H1 (cell line): ENCODE measurements around the gene FUBP3. TPM values are rescaled to one million over a fixed set of nuclear protein-coding genes. Genes with fewer than 3 reads are reported as not detected.

ENCODE experiments used
- CTCF ChIA-PET: fragments of 300-600 bp; sonication (Branson Sonifier 250); formaldehyde crosslinking; loops from one replicate; lab custom pipeline; 2021; ENCODE audit not compliant: partially characterized antibody; lab: Charles Lee
- POLR2A ChIA-PET: fragments of 300-600 bp; sonication (Branson Sonifier 250); formaldehyde crosslinking; loops from one replicate; lab custom pipeline; 2021; ENCODE audit warnings: inconsistent platforms; ENCODE audit not compliant: partially characterized antibody; lab: Charles Lee
- DNase-seq, 2 experiments: peaks; one replicate each; pipeline versions ENCODE4 v3.0.0 to v3.0.0-alpha.2; 2010 to 2022; ENCODE audit warnings: low spot score in 2 of 2, low read depth in 1 of 2, mixed read lengths in 1 of 2
- FAIRE-seq: peaks from 2 replicates; lab custom pipeline; 2011; peaks lifted over from hg19 to GRCh38; lab: Jason Lieb, UNC
- H2AFZ ChIP-seq: 2 replicates; pipeline ENCODE4 v1.8.1; 2012; ENCODE audit warnings: low read length, inconsistent platforms
- H2AK5ac ChIP-seq: 2 replicates; pipeline ENCODE4 v1.6.1; 2013; ENCODE audit warnings: low read depth, low read length
- H2BK120ac ChIP-seq: replicated peaks from 2 replicates; pipeline ENCODE3; 2013; ENCODE audit warnings: low read depth, low read length, inconsistent platforms
- H2BK12ac ChIP-seq: 2 replicates; pipeline ENCODE4 v1.6.1; 2013; ENCODE audit warnings: low read depth, low read length
- H2BK15ac ChIP-seq: 2 replicates; pipeline ENCODE4 v1.6.1; 2013; ENCODE audit warnings: low read length
- H2BK20ac ChIP-seq: 2 replicates; pipeline ENCODE4 v1.6.1; 2013; ENCODE audit warnings: low read length
- H2BK5ac ChIP-seq: 2 replicates; pipeline ENCODE4 v1.6.1; 2013; ENCODE audit warnings: low read depth, low read length
- H3K14ac ChIP-seq: 2 replicates; pipeline ENCODE4 v1.6.1; 2013; ENCODE audit warnings: inconsistent platforms; ENCODE audit not compliant: insufficient read length
- H3K18ac ChIP-seq: 2 replicates; pipeline ENCODE4 v1.6.1; 2013; ENCODE audit warnings: low read length; ENCODE audit errors: extremely low read depth
- H3K23ac ChIP-seq: 2 replicates; pipeline ENCODE4 v1.6.1; 2013; ENCODE audit warnings: inconsistent platforms; ENCODE audit not compliant: insufficient read length
- H3K23me2 ChIP-seq: 2 replicates; pipeline ENCODE4 v1.6.1; 2013; ENCODE audit warnings: low read depth, low read length
- H3K27ac ChIP-seq: 2 replicates; pipeline ENCODE4 v1.6.1; 2011; ENCODE audit warnings: low read depth, low read length, inconsistent platforms
- H3K27me3 ChIP-seq, 4 experiments: replicated peaks in 1 of 4; 1 replicate in 1 of 4; 2 replicates in 3 of 4; pipeline versions ENCODE4 v1.6.1 to v1.8.1; 2011 to 2013; ENCODE audit warnings: low read length in 3 of 4, mild to moderate bottlenecking in 3 of 4, inconsistent platforms in 2 of 4, mixed read lengths in 2 of 4, moderate library complexity in 1 of 4; ENCODE audit not compliant: control insufficient read depth in 3 of 4, insufficient read depth in 3 of 4; ENCODE audit errors: extremely low read depth in 1 of 4
- H3K36me3 ChIP-seq, 4 experiments: 2 replicates each; pipeline versions ENCODE4 v1.6.1 to v1.8.1; 2011 to 2013; ENCODE audit warnings: mild to moderate bottlenecking in 4 of 4, low read length in 3 of 4, moderate library complexity in 2 of 4, control low read depth in 1 of 4, inconsistent platforms in 1 of 4; ENCODE audit not compliant: insufficient read depth in 4 of 4, control insufficient read depth in 2 of 4
- H3K4ac ChIP-seq: replicated peaks from 2 replicates; pipeline ENCODE3; 2013; ENCODE audit warnings: low read length, low read depth, mixed read lengths, inconsistent platforms; ENCODE audit not compliant: insufficient read length
- H3K4me1 ChIP-seq, 4 experiments: replicated peaks in 1 of 4; 1 replicate in 1 of 4; 2 replicates in 3 of 4; pipeline versions ENCODE4 v1.6.1 to v1.8.1; 2011 to 2013; ENCODE audit warnings: low read length in 3 of 4, inconsistent platforms in 2 of 4, mixed read lengths in 1 of 4; ENCODE audit not compliant: insufficient read depth in 4 of 4, control insufficient read depth in 3 of 4
- H3K4me2 ChIP-seq, 2 experiments: 2 replicates each; pipeline versions ENCODE4 v1.6.1 to v1.8.1; 2011 to 2013; ENCODE audit warnings: low read depth in 2 of 2, low read length in 2 of 2, control low read depth in 1 of 2, inconsistent platforms in 1 of 2, mild to moderate bottlenecking in 1 of 2; ENCODE audit not compliant: insufficient read depth in 1 of 2
- H3K4me3 ChIP-seq, 4 experiments: fragments of 200-600, 300-600 bp in 1 of 4; sonication (generic), shearing (Covaris generic), sonication (Bioruptor Twin) in 1 of 4; 2 replicates each; pipeline versions ENCODE4 v1.5.1 to v1.8.1; 2011 to 2016; ENCODE audit warnings: low read length in 4 of 4, low read depth in 3 of 4, control low read depth in 2 of 4, inconsistent platforms in 2 of 4, mild to moderate bottlenecking in 2 of 4, mixed read lengths in 1 of 4, moderate library complexity in 1 of 4; ENCODE audit not compliant: insufficient read depth in 2 of 4; ENCODE audit errors: extremely low read depth in 1 of 4
- H3K56ac ChIP-seq: replicated peaks from 2 replicates; pipeline ENCODE3; 2013; ENCODE audit warnings: low read depth, mild to moderate bottlenecking, mixed read lengths, low read length, inconsistent platforms; ENCODE audit not compliant: insufficient read length
- H3K79me1 ChIP-seq: 2 replicates; pipeline ENCODE4 v1.6.1; 2013; ENCODE audit warnings: low read depth, low read length, control low read depth
- H3K79me2 ChIP-seq, 2 experiments: 2 replicates each; pipeline versions ENCODE4 v1.6.1 to v1.8.1; 2012 to 2013; ENCODE audit warnings: low read length in 2 of 2, mild to moderate bottlenecking in 2 of 2, inconsistent platforms in 1 of 2; ENCODE audit not compliant: insufficient read depth in 2 of 2, control insufficient read depth in 1 of 2
- H3K9ac ChIP-seq, 4 experiments: replicated peaks in 1 of 4; 1 replicate in 1 of 4; 2 replicates in 3 of 4; pipeline versions ENCODE4 v1.6.1 to v1.8.1; 2011 to 2013; ENCODE audit warnings: low read depth in 3 of 4, low read length in 3 of 4, control low read depth in 2 of 4, mild to moderate bottlenecking in 2 of 4, moderate library complexity in 2 of 4, inconsistent platforms in 1 of 4; ENCODE audit errors: extremely low read depth in 1 of 4
- H3K9me3 ChIP-seq, 2 experiments: 2 replicates each; pipeline versions ENCODE4 v1.6.1 to v1.8.1; 2012 to 2013; ENCODE audit warnings: mild to moderate bottlenecking in 2 of 2, moderate library complexity in 2 of 2, control low read depth in 1 of 2, inconsistent platforms in 1 of 2, low read depth in 1 of 2, low read length in 1 of 2, mixed read lengths in 1 of 2; ENCODE audit not compliant: insufficient read depth in 2 of 2
- H4K20me1 ChIP-seq, 2 experiments: replicated peaks in 1 of 2; 2 replicates each; pipeline versions ENCODE3 to v1.8.1; 2011 to 2013; ENCODE audit warnings: inconsistent platforms in 2 of 2, low read length in 2 of 2, mild to moderate bottlenecking in 1 of 2; ENCODE audit not compliant: insufficient read depth in 2 of 2, control insufficient read depth in 1 of 2
- H4K5ac ChIP-seq: 2 replicates; pipeline ENCODE4 v1.6.1; 2013; ENCODE audit warnings: low read length, low read depth, mixed read lengths, inconsistent platforms; ENCODE audit not compliant: insufficient read length
- H4K8ac ChIP-seq: 2 replicates; pipeline ENCODE4 v1.8.0; 2013; ENCODE audit warnings: mild to moderate bottlenecking, moderate library complexity, low read length, inconsistent platforms; ENCODE audit not compliant: insufficient read depth; ENCODE audit errors: extremely low read depth
- H4K91ac ChIP-seq: replicated peaks from 2 replicates; pipeline ENCODE3; 2013; ENCODE audit warnings: low read length, mixed read lengths, inconsistent platforms; ENCODE audit not compliant: insufficient read length
- FOSL1 ChIP-seq: IDR thresholded peaks from 2 replicates; pipeline ENCODE4 v1.6.1; 2011; ENCODE audit warnings: mild to moderate bottlenecking, low read depth, low read length, moderate library complexity; ENCODE audit not compliant: insufficient read depth
- MAFK ChIP-seq: IDR thresholded peaks from 2 replicates; pipeline ENCODE4 v1.6.1; 2012; ENCODE audit warnings: low read depth, mild to moderate bottlenecking, improper control_type of control experiment, low read length
- RXRA ChIP-seq: IDR thresholded peaks from 2 replicates; pipeline ENCODE4 v1.6.1; 2011; ENCODE audit warnings: low read depth, mild to moderate bottlenecking, low read length, moderate library complexity; ENCODE audit not compliant: insufficient read depth
- SIN3A ChIP-seq, 2 experiments: IDR thresholded peaks in 1 of 2; conservative IDR thresholded peaks in 1 of 2; 2 replicates each; pipeline ENCODE4 v1.6.1; 2011 to 2012; ENCODE audit warnings: low read length in 2 of 2, improper control_type of control experiment in 1 of 2, low read depth in 1 of 2, mild to moderate bottlenecking in 1 of 2
- SRF ChIP-seq: IDR thresholded peaks from 2 replicates; pipeline ENCODE4 v1.6.1; 2011; ENCODE audit warnings: mild to moderate bottlenecking, low read depth, low read length, moderate library complexity
- TEAD4 ChIP-seq: IDR thresholded peaks from 2 replicates; pipeline ENCODE4 v1.6.1; 2012; ENCODE audit warnings: low read depth, low read length, inconsistent platforms, mixed read lengths
- WGBS, 2 experiments: shearing (Covaris generic) in 1 of 2; methylation state at CpG; one replicate each; pipeline versions ENCODE4 v1.1.6 to v1.1.7; 2013 to 2015; ENCODE audit warnings: low lambda C conversion rate in 2 of 2, mixed read lengths in 2 of 2, inconsistent platforms in 1 of 2, low coverage in 1 of 2, missing lambda C conversion rate in 1 of 2; ENCODE audit not compliant: insufficient replicate concordance in 2 of 2, insufficient coverage in 1 of 2, insufficient read length in 1 of 2; ENCODE audit errors: extremely low coverage in 1 of 2, missing lambda C conversion rate in 1 of 2; 5-methylcytosine and 5-hydroxymethylcytosine counted together
- polyA plus RNA-seq, 7 experiments: library from polyadenylated mRNA; depleted of rRNA in 3 of 7; stranded (reverse) in 5 of 7; unstranded in 2 of 7; fragments of >200 nt in 5 of 7; fragments of 200-250 nt in 2 of 7; gene quantifications; 1 replicate in 5 of 7; 2 replicates in 1 of 7; 4 replicates in 1 of 7; pipeline versions ENCODE4 v1.2.1 to v1.2.3, GENCODE V29; 2011 to 2013; ENCODE audit warnings: missing spikeins in 2 of 7, mixed read lengths in 2 of 7
- total RNA-seq: library from RNA; stranded (reverse); fragmentation: NEBNext Ultra II Directional; extraction: Animal tissue kit (Norgen Biotek cat#: 25700); gene quantifications from 2 replicates; pipeline ENCODE4 v1.2.1, GENCODE V29; 2021
- TF ChIP-seq, protein P1 (sequence below): IDR thresholded peaks from 2 replicates; pipeline ENCODE4 v1.6.1; 2012; ENCODE audit warnings: inconsistent platforms

The FUBP3 gene
- total and polyA plus RNA-seq, 2 of the 8 experiments (the other 6 are each of a cell fraction or from before 2014, with no cell fraction given): 23.7 to 76.4 TPM

DNA sequence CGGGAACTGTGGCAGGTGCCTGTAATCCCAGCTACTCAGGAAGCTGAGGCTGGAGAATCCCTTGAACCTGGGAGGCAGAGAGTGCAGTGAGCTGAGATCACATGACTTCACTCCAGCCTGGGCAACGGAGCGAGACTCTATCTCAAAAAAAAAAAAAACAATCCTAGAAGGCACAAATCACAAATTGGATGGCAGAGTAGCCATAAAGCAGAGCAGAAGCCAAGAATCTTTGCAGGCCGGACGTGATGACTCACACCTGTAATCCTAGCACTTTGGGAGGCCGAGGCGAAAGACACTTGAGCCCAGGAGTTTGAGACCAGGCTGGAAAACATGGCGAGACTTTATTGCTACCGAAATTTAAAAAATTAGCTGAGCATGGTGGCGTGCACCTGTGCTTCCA lies 9.2 kb upstream of the FUBP3 start:
- H3K4me3 ChIP-seq: no peak overlapping the region
- H2BK20ac ChIP-seq: no peak overlapping the region
- H3K56ac ChIP-seq: no peak overlapping the region
- no peak overlapping the region for H2BK120ac ChIP-seq
- H3K9ac ChIP-seq: no peak overlapping the region; a peak in 2 of 7 replicates
- H3K14ac ChIP-seq: no peak overlapping the region
- H3K4me1 ChIP-seq: no peaks in the 10 kb centered on the region
- H3K18ac ChIP-seq: no peak overlapping the region
- FAIRE-seq: no peak
- no peaks in the 10 kb centered on the region for H3K36me3 ChIP-seq
- no peaks in the 10 kb centered on the region for H4K20me1 ChIP-seq
- no peak overlapping the region for H2BK15ac ChIP-seq
- TF ChIP-seq MAFK: no peak
- TF ChIP-seq, protein P1, sequence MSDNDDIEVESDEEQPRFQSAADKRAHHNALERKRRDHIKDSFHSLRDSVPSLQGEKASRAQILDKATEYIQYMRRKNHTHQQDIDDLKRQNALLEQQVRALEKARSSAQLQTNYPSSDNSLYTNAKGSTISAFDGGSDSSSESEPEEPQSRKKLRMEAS: no peak
- TF ChIP-seq SRF: no peak
- TF ChIP-seq TEAD4: no peak
- TF ChIP-seq SIN3A (conservative IDR thresholded peaks at IDR 0.05 in 1 of 2, IDR thresholded peaks at IDR 0.05 in 1 of 2; ENCODE audit: low read depth in 1 of 2, low read length in 2 of 2): no peak
- no peak for TF ChIP-seq FOSL1
- TF ChIP-seq RXRA: no peak
- no peak overlapping the region for H3K23ac ChIP-seq
- no peaks in the 10 kb centered on the region for H3K79me1 ChIP-seq
- POLR2A ChIA-PET: no interaction called here
- no peaks in the 10 kb centered on the region for H3K23me2 ChIP-seq
- H2AFZ ChIP-seq: no peak overlapping the region
- no peaks in the 10 kb centered on the region for H3K79me2 ChIP-seq
- no peak overlapping the region for H2BK5ac ChIP-seq
- H4K5ac ChIP-seq: no peak overlapping the region
- no peak overlapping the region for H2AK5ac ChIP-seq
- no peak overlapping the region for H2BK12ac ChIP-seq
- H3K27me3 ChIP-seq: no peaks in the 10 kb centered on the region; a peak in 1 of 7 replicates
- no peak overlapping the region for H3K4ac ChIP-seq
- 94% methylated on average over 10 of the region's 10 CpGs; no CpG with 5 or more reads in 1 of the 2 experiments for WGBS, 2 experiments
- no peak overlapping the region for H4K91ac ChIP-seq
- H4K8ac ChIP-seq: no peak overlapping the region
- no peak for DNase-seq
- H3K27ac ChIP-seq: no peak overlapping the region
- CTCF ChIA-PET: interaction anchor here (0.6 to 1.5 kb wide), 6 partner anchors 10 to 1472 kb away, joined by 3 to 4 read pairs (median 3); no protein-coding TSS in a partner anchor
- no peaks in the 10 kb centered on the region for H3K9me3 ChIP-seq
- no peak overlapping the region for H3K4me2 ChIP-seq
